ENCODE data around the gene CBX1. TPM values are rescaled to one million over a fixed set of nuclear protein-coding genes. Genes with fewer than 3 reads are reported as not detected.

Gene CBX1
- polyA plus RNA-seq, 1 donor (not counting 4 experiments of a cell fraction or from before 2014, with no cell fraction given), result 42.3 TPM

DNA sequence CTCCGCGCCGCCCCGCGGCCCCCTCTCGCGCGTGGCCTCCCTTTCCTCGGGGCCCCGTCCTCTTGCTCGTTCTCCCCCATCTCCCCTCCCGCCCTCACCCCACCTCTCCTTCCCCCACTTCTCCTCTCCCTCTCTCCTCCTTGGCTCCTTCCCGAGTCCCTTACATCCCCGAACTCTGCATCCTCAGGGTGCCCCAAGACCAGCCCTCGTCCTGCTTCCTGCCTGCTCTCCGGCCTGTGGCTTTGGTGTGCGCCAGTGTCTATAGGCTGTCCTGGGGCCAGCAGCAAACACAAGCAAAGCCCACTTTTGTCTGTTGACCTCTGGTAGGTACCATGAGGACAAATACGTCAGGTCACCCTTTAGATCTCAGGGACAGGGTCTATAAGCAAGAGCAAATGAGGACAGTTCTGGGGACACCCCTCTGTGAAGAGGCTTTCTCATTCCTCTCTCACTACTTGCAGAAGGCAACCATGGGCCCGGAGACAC is 63.4 kb downstream of the CBX1 start:
- Histone ChIP-seq H2AFZ (ENCODE audit: control insufficient read depth, low read length) (peak overlapping the region; percentile 79), H3K27ac (ENCODE audit: control insufficient read depth, insufficient read depth, low read length) (no peak overlapping the region)

DNA sequence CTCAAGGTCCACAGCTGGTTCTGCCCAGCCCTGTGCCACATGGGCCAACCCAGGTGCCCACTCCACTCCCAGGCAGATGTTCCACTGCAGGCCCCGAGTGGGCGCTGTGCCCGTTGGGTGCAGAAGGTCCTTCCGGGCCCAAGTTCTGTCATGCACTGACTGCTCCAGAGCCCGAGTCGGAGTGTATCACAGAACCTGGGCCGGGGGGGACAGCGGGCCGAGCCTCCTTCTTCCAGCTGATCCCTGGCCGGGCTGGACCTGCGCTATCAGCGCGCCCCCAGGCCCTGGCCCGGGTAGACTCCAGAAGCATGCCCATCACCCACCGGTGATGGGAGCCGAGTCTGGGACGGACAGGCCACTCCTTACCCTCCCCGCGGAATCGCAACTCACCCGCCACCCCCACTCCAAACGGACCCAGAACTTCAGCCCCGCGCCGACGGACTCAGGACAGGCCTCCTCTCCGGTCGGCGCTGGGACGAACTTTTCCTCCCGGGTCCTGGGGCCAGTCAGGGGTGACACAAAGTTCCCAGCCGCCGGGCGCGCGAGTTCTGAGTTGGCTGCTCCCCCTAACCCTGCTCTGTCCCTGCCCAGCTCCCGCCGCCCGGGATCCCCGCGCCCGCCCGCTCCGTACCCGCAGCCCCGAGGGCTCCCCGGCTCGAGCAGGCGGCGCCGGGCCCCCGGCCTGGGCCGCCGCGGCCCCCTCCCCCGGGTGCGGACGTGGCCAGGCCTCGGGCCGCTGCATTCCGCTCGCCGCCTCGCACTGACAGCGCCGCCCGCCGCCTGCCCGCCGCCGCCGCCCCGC is 64.0 kb downstream of the CBX1 start, which contains the start of gene COPZ2:
Gene COPZ2, minus strand, starts transcription at position 762 of the 802 bp plus-strand sequence. Its CDS starts 20 bp downstream, at position 742.
- H3K4me2 ChIP-seq (ENCODE audit: control insufficient read depth, extremely low read depth, insufficient read depth, low read depth, low read length), result peak within 1 kb of the TSS; percentile 86
- no peak for TF ChIP-seq EZH2 (IDR thresholded peaks at IDR 0.05; ENCODE audit: low read length)
- TF ChIP-seq, protein P1, sequence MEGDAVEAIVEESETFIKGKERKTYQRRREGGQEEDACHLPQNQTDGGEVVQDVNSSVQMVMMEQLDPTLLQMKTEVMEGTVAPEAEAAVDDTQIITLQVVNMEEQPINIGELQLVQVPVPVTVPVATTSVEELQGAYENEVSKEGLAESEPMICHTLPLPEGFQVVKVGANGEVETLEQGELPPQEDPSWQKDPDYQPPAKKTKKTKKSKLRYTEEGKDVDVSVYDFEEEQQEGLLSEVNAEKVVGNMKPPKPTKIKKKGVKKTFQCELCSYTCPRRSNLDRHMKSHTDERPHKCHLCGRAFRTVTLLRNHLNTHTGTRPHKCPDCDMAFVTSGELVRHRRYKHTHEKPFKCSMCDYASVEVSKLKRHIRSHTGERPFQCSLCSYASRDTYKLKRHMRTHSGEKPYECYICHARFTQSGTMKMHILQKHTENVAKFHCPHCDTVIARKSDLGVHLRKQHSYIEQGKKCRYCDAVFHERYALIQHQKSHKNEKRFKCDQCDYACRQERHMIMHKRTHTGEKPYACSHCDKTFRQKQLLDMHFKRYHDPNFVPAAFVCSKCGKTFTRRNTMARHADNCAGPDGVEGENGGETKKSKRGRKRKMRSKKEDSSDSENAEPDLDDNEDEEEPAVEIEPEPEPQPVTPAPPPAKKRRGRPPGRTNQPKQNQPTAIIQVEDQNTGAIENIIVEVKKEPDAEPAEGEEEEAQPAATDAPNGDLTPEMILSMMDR (optimal IDR thresholded peaks at IDR 0.05 in 1 of 3, IDR thresholded peaks at IDR 0.05 in 1 of 3, conservative IDR thresholded peaks at IDR 0.05 in 1 of 3; ENCODE audit: extremely low read depth in 1 of 3, insufficient read depth in 2 of 3, low read length in 3 of 3), result peak; percentile 67 to 83 (median 81)
- DNase-seq (ENCODE audit: low read depth, low spot score), result no peak
- H3K4me3 ChIP-seq (ENCODE audit: control insufficient read depth in 2 of 3, extremely low read depth in 1 of 3, insufficient read depth in 2 of 3, low read depth in 1 of 3, low read length in 3 of 3), result peak within 1 kb of the TSS; percentile 51 to 53 (median 52)
- no peaks in the 10 kb centered on the region for H3K9me1 ChIP-seq (ENCODE audit: control insufficient read depth, extremely low read depth, insufficient read depth, low read length)
- H2AFZ ChIP-seq (ENCODE audit: control insufficient read depth, low read length), result peak within 1 kb of the TSS; percentile 79
- no peaks in the 10 kb centered on the region for H3K9me3 ChIP-seq (ENCODE audit: control insufficient read depth, low read depth, low read length)
- H3K27me3 ChIP-seq (ENCODE audit: control insufficient read depth, extremely low read depth, insufficient read depth, low read length), result no peaks in the 10 kb centered on the region
- no peak for FAIRE-seq
- no peaks in the 10 kb centered on the region for H3K79me2 ChIP-seq (ENCODE audit: control insufficient read depth, insufficient read depth, low read length)
- peaks cover 13% of the 10 kb centered on the region for H3K4me1 ChIP-seq (ENCODE audit: control insufficient read depth, extremely low read depth, insufficient read depth, low read length)
- H3K9ac ChIP-seq (ENCODE audit: control insufficient read depth, extremely low read depth, insufficient read depth, low read length), result peak within 1 kb of the TSS; percentile 44
- no peaks in the 10 kb centered on the region for H3K36me3 ChIP-seq (ENCODE audit: control insufficient read depth in 2 of 2, extremely low read depth in 1 of 2, insufficient read depth in 2 of 2, low read length in 2 of 2)
- no peak within 1 kb of the TSS for H3K27ac ChIP-seq (ENCODE audit: control insufficient read depth, insufficient read depth, low read length)
- dilution Hi-C loops (cut with MboI; ENCODE audit: extremely low pct_ligation_motif_present, low sequenced_read_pairs), result no loop called here
- no peaks in the 10 kb centered on the region for H4K20me1 ChIP-seq (ENCODE audit: control insufficient read depth, extremely low read depth, insufficient read depth, low read length)

More for the DNA sequence above, 63.4 kb downstream of the CBX1 start:
- peak overlapping the region in 2 of 3 experiments; percentile 9 to 49 for H3K4me3 ChIP-seq (ENCODE audit: control insufficient read depth in 2 of 3, extremely low read depth in 1 of 3, insufficient read depth in 2 of 3, low read depth in 1 of 3, low read length in 3 of 3)
- H3K27me3 ChIP-seq (ENCODE audit: control insufficient read depth, extremely low read depth, insufficient read depth, low read length), result no peaks in the 10 kb centered on the region
- DNase-seq (ENCODE audit: low read depth, low spot score), result no peak
- no peak for TF ChIP-seq EZH2 (IDR thresholded peaks at IDR 0.05; ENCODE audit: low read length)
- TF ChIP-seq, protein P1 (optimal IDR thresholded peaks at IDR 0.05 in 1 of 3, IDR thresholded peaks at IDR 0.05 in 1 of 3, conservative IDR thresholded peaks at IDR 0.05 in 1 of 3; ENCODE audit: extremely low read depth in 1 of 3, insufficient read depth in 2 of 3, low read length in 3 of 3), result no peak
- dilution Hi-C loops (cut with MboI; ENCODE audit: extremely low pct_ligation_motif_present, low sequenced_read_pairs), result no loop called here
- no peaks in the 10 kb centered on the region for H3K9me1 ChIP-seq (ENCODE audit: control insufficient read depth, extremely low read depth, insufficient read depth, low read length)
- H3K36me3 ChIP-seq (ENCODE audit: control insufficient read depth in 2 of 2, extremely low read depth in 1 of 2, insufficient read depth in 2 of 2, low read length in 2 of 2), result no peaks in the 10 kb centered on the region
- no peaks in the 10 kb centered on the region for H4K20me1 ChIP-seq (ENCODE audit: control insufficient read depth, extremely low read depth, insufficient read depth, low read length)
- peak overlapping the region; percentile 62 for H3K4me2 ChIP-seq (ENCODE audit: control insufficient read depth, extremely low read depth, insufficient read depth, low read depth, low read length)
- H3K79me2 ChIP-seq (ENCODE audit: control insufficient read depth, insufficient read depth, low read length), result no peaks in the 10 kb centered on the region
- no peak for FAIRE-seq
- H3K9me3 ChIP-seq (ENCODE audit: control insufficient read depth, low read depth, low read length), result no peaks in the 10 kb centered on the region
- peaks cover 15% of the 10 kb centered on the region for H3K4me1 ChIP-seq (ENCODE audit: control insufficient read depth, extremely low read depth, insufficient read depth, low read length)
- no peak overlapping the region for H3K9ac ChIP-seq (ENCODE audit: control insufficient read depth, extremely low read depth, insufficient read depth, low read length)
